Keratinocyte (primary cell): ENCODE measurements around the gene TDRD9. TPM values are rescaled to one million over a fixed set of nuclear protein-coding genes. Genes with fewer than 3 reads are reported as not detected.

Source experiments
- DNase-seq: peaks from one replicate; pipeline ENCODE4 v3.0.0-alpha.2; 2011; ENCODE audit warnings: low read depth, missing footprints, low spot score
- FAIRE-seq: peaks from 2 replicates; lab custom pipeline; 2011; peaks lifted over from hg19 to GRCh38; lab: Jason Lieb, UNC
- H2AFZ ChIP-seq: 2 replicates; pipeline ENCODE4 v1.6.0; 2012; ENCODE audit warnings: low read length, control low read depth, inconsistent platforms; ENCODE audit not compliant: control insufficient read depth
- H3K27ac ChIP-seq: 2 replicates; pipeline ENCODE4 v1.5.1; 2011; ENCODE audit warnings: low read length; ENCODE audit not compliant: control insufficient read depth, insufficient read depth
- H3K27me3 ChIP-seq: 3 replicates; pipeline ENCODE4 v1.6.0; 2011; ENCODE audit warnings: low read length; ENCODE audit not compliant: control insufficient read depth, insufficient read depth; ENCODE audit errors: extremely low read depth
- H3K36me3 ChIP-seq, 2 experiments: 2 replicates in 1 of 2; 3 replicates in 1 of 2; pipeline ENCODE4 v1.5.1; 2011; ENCODE audit warnings: low read length in 2 of 2, mild to moderate bottlenecking in 1 of 2; ENCODE audit not compliant: control insufficient read depth in 2 of 2, insufficient read depth in 2 of 2; ENCODE audit errors: extremely low read depth in 1 of 2
- H3K4me1 ChIP-seq: 3 replicates; pipeline ENCODE4 v1.5.1; 2011; ENCODE audit warnings: low read length; ENCODE audit not compliant: control insufficient read depth, insufficient read depth; ENCODE audit errors: extremely low read depth
- H3K4me2 ChIP-seq: 3 replicates; pipeline ENCODE4 v1.6.0; 2011; ENCODE audit warnings: low read depth, low read length; ENCODE audit not compliant: control insufficient read depth, insufficient read depth; ENCODE audit errors: extremely low read depth
- H3K4me3 ChIP-seq, 3 experiments: fragments of 200-600 bp in 1 of 3; sonication (generic) in 1 of 3; 2 replicates in 2 of 3; 3 replicates in 1 of 3; pipeline ENCODE4 v1.5.1; 2011 to 2016; ENCODE audit warnings: low read length in 3 of 3, mild to moderate bottlenecking in 3 of 3, control low read depth in 2 of 3, inconsistent platforms in 1 of 3, low read depth in 1 of 3, mixed read lengths in 1 of 3, mixed run types in 1 of 3, moderate library complexity in 1 of 3; ENCODE audit not compliant: control insufficient read depth in 2 of 3, insufficient read depth in 2 of 3; ENCODE audit errors: extremely low read depth in 1 of 3
- H3K79me2 ChIP-seq: 2 replicates; pipeline ENCODE4 v1.6.0; 2012; ENCODE audit warnings: low read length; ENCODE audit not compliant: control insufficient read depth, insufficient read depth
- H3K9ac ChIP-seq: 3 replicates; pipeline ENCODE4 v1.6.0; 2011; ENCODE audit warnings: low read length; ENCODE audit not compliant: control insufficient read depth, insufficient read depth; ENCODE audit errors: extremely low read depth
- H3K9me1 ChIP-seq: 3 replicates; pipeline ENCODE4 v1.6.0; 2011; ENCODE audit warnings: low read length; ENCODE audit not compliant: control insufficient read depth, insufficient read depth; ENCODE audit errors: extremely low read depth
- H3K9me3 ChIP-seq: 2 replicates; pipeline ENCODE4 v1.5.1; 2012; ENCODE audit warnings: low read depth, low read length; ENCODE audit not compliant: control insufficient read depth
- H4K20me1 ChIP-seq: 3 replicates; pipeline ENCODE4 v1.6.0; 2011; ENCODE audit warnings: low read length; ENCODE audit not compliant: control insufficient read depth, insufficient read depth; ENCODE audit errors: extremely low read depth
- EZH2 ChIP-seq: IDR thresholded peaks from one replicate; pipeline ENCODE4 v1.6.1; 2012; ENCODE audit warnings: inconsistent platforms, mild to moderate bottlenecking, low read length, moderate library complexity
- dilution Hi-C: fragments of 300-500 bp; cut with MboI; formaldehyde crosslinking; loops from one replicate; pipeline ENCODE4 v1.7.0; 2020; ENCODE audit warnings: low sequenced_read_pairs; ENCODE audit not compliant: extremely low pct_ligation_motif_present
- polyA plus RNA-seq, 5 experiments: library from polyadenylated mRNA; depleted of rRNA in 3 of 5; stranded (reverse) in 3 of 5; stranded (forward) in 1 of 5; unstranded in 1 of 5; fragments of >200 nt; gene quantifications; 1 replicate in 1 of 5; 2 replicates in 3 of 5; 3 replicates in 1 of 5; pipeline versions ENCODE4 v1.2.1 to v1.2.3, GENCODE V29; 2011 to 2012; ENCODE audit warnings: missing spikeins in 2 of 5, low read depth in 1 of 5, low replicate concordance in 1 of 5
- TF ChIP-seq, protein P1 (sequence below), 3 experiments: IDR thresholded peaks in 1 of 3; conservative IDR thresholded peaks in 1 of 3; optimal IDR thresholded peaks in 1 of 3; 2 replicates in 2 of 3; 3 replicates in 1 of 3; pipeline versions ENCODE3 to v1.5.1; 2011; ENCODE audit warnings: low read length in 3 of 3, mild to moderate bottlenecking in 3 of 3, moderate library complexity in 2 of 3, control low read depth in 1 of 3, inconsistent platforms in 1 of 3; ENCODE audit not compliant: insufficient read depth in 2 of 3; ENCODE audit errors: extremely low read depth in 1 of 3

The TDRD9 gene
- polyA plus RNA-seq, 1 donor (not counting 4 experiments of a cell fraction or from before 2014, with no cell fraction given), result 0.10 TPM

- DNase-seq (no peak), FAIRE-seq (no peak)
- H3K9me3 ChIP-seq, result no peaks in the 10 kb centered on the region
- H3K27ac ChIP-seq, result no peak overlapping the region
- TF ChIP-seq, protein P1, sequence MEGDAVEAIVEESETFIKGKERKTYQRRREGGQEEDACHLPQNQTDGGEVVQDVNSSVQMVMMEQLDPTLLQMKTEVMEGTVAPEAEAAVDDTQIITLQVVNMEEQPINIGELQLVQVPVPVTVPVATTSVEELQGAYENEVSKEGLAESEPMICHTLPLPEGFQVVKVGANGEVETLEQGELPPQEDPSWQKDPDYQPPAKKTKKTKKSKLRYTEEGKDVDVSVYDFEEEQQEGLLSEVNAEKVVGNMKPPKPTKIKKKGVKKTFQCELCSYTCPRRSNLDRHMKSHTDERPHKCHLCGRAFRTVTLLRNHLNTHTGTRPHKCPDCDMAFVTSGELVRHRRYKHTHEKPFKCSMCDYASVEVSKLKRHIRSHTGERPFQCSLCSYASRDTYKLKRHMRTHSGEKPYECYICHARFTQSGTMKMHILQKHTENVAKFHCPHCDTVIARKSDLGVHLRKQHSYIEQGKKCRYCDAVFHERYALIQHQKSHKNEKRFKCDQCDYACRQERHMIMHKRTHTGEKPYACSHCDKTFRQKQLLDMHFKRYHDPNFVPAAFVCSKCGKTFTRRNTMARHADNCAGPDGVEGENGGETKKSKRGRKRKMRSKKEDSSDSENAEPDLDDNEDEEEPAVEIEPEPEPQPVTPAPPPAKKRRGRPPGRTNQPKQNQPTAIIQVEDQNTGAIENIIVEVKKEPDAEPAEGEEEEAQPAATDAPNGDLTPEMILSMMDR (optimal IDR thresholded peaks at IDR 0.05 in 1 of 3, IDR thresholded peaks at IDR 0.05 in 1 of 3, conservative IDR thresholded peaks at IDR 0.05 in 1 of 3; ENCODE audit: extremely low read depth in 1 of 3, insufficient read depth in 2 of 3, low read length in 3 of 3), result no peak
- TF ChIP-seq EZH2, result no peak
- no peak overlapping the region for H3K9ac ChIP-seq
- no peak overlapping the region for H3K4me2 ChIP-seq
- H3K27me3 ChIP-seq, result no peaks in the 10 kb centered on the region
- no peaks in the 10 kb centered on the region for H3K4me1 ChIP-seq
- H3K36me3 ChIP-seq, result no peaks in the 10 kb centered on the region
- H4K20me1 ChIP-seq, result no peaks in the 10 kb centered on the region
- H2AFZ ChIP-seq, result no peak overlapping the region
- H3K4me3 ChIP-seq, result no peak overlapping the region
- dilution Hi-C loops, result no loop called here
- H3K79me2 ChIP-seq, result no peaks in the 10 kb centered on the region
- no peaks in the 10 kb centered on the region for H3K9me1 ChIP-seq
These were observed 81.0 kb downstream of the TDRD9 start for GRCh38 chr14:104009297-104009696.

GRCh38 chr14:104011824-104012517 is 83.7 kb downstream of the TDRD9 start:
- FAIRE-seq, result no peak
- no peak overlapping the region for H3K9ac ChIP-seq
- no peaks in the 10 kb centered on the region for H3K9me3 ChIP-seq
- H3K79me2 ChIP-seq, result no peaks in the 10 kb centered on the region
- no peak for DNase-seq
- H3K4me2 ChIP-seq, result no peak overlapping the region
- H3K9me1 ChIP-seq, result no peaks in the 10 kb centered on the region
- H2AFZ ChIP-seq, result no peak overlapping the region
- H3K27me3 ChIP-seq, result no peaks in the 10 kb centered on the region
- H3K36me3 ChIP-seq, result no peaks in the 10 kb centered on the region
- no peaks in the 10 kb centered on the region for H4K20me1 ChIP-seq
- dilution Hi-C loops, result no loop called here
- H3K27ac ChIP-seq, result no peak overlapping the region
- peaks cover under 1% of the 10 kb centered on the region for H3K4me1 ChIP-seq
- no peak overlapping the region for H3K4me3 ChIP-seq
- TF ChIP-seq, protein P1 (optimal IDR thresholded peaks at IDR 0.05 in 1 of 3, IDR thresholded peaks at IDR 0.05 in 1 of 3, conservative IDR thresholded peaks at IDR 0.05 in 1 of 3; ENCODE audit: extremely low read depth in 1 of 3, insufficient read depth in 2 of 3, low read length in 3 of 3), result no peak
- no peak for TF ChIP-seq EZH2
